K562 (cell line): Measurements from ENCODE around the gene PRPF8. TPM values are rescaled to one million over a fixed set of nuclear protein-coding genes. Genes with fewer than 3 reads are reported as not detected.
A peak's percentile ranks its signal among the peaks of the same experiment; 100 is the strongest.

Source experiments
- CBX1 ChIP-seq: sonication (generic); IDR thresholded peaks from 2 replicates; pipeline ENCODE4 v1.6.1; 2016; ENCODE audit warnings: antibody characterized with exemption, low read depth, mild to moderate bottlenecking
- ELF2 ChIP-seq: fragments of 250-450 bp; sonication (Bioruptor Pico); IDR thresholded peaks from 2 replicates; pipeline ENCODE4 v1.5.0; 2021; ENCODE audit warnings: mild to moderate bottlenecking
- FOXP4 ChIP-seq: sonication (generic); formaldehyde crosslinking; IDR thresholded peaks from 2 replicates; pipeline ENCODE4 v1.8.0; 2022; ENCODE audit warnings: mild to moderate bottlenecking, missing genetic modification reagents, borderline replicate concordance
- KLF16 ChIP-seq: IDR thresholded peaks from 2 replicates; pipeline ENCODE4 v1.6.1; 2016; ENCODE audit warnings: antibody characterized with exemption
- MYBL2 ChIP-seq, 2 experiments: fragments of 450-650 bp in 1 of 2; sonication (generic) in 1 of 2; formaldehyde crosslinking in 1 of 2; IDR thresholded peaks; 2 replicates each; pipeline versions ENCODE4 v1.6.1 to v1.8.1; 2017 to 2022; ENCODE audit warnings: borderline replicate concordance in 1 of 2, inconsistent platforms in 1 of 2, low read depth in 1 of 2, mild to moderate bottlenecking in 1 of 2, missing genetic modification reagents in 1 of 2, moderate library complexity in 1 of 2
- NR1H2 ChIP-seq: sonication (generic); formaldehyde crosslinking; IDR thresholded peaks from 2 replicates; pipeline ENCODE4 v1.4.0; 2020; ENCODE audit warnings: mild to moderate bottlenecking, missing genetic modification reagents
- NRF1 ChIP-seq, 2 experiments: fragments of 450-650 bp; IDR thresholded peaks in 1 of 2; conservative IDR thresholded peaks in 1 of 2; 2 replicates each; pipeline ENCODE4 v1.6.1; 2014; ENCODE audit warnings: mild to moderate bottlenecking in 2 of 2
- PHB ChIP-seq: fragments of 250-450 bp; sonication (Bioruptor Pico); IDR thresholded peaks from 2 replicates; pipeline ENCODE4 v1.5.0; 2021
- POLR2B ChIP-seq: fragments of 450-650 bp; IDR thresholded peaks from 2 replicates; pipeline ENCODE4 v1.6.1; 2018; ENCODE audit warnings: low read depth; ENCODE audit not compliant: partially characterized antibody
- RBFOX2 ChIP-seq: fragments of 200-400 bp; formaldehyde crosslinking; IDR thresholded peaks from 2 replicates; pipeline ENCODE4 v1.6.1; 2017; ENCODE audit warnings: low read depth, mild to moderate bottlenecking, low read length, moderate library complexity
- RBM22 ChIP-seq: fragments of 200-400 bp; formaldehyde crosslinking; IDR thresholded peaks from 2 replicates; pipeline ENCODE4 v1.6.1; 2018; ENCODE audit warnings: low read length, low read depth; ENCODE audit not compliant: poor library complexity, severe bottlenecking
- SRSF1 ChIP-seq: fragments of 200-400 bp; formaldehyde crosslinking; IDR thresholded peaks from 2 replicates; pipeline ENCODE4 v1.6.1; 2017; ENCODE audit warnings: mild to moderate bottlenecking, low read depth, low read length, moderate library complexity
- ZNF12 ChIP-seq: sonication (generic); formaldehyde crosslinking; IDR thresholded peaks from 2 replicates; pipeline ENCODE4 v1.4.0; 2020; ENCODE audit warnings: mild to moderate bottlenecking, missing genetic modification reagents
- ZNF121 ChIP-seq: sonication (generic); formaldehyde crosslinking; conservative IDR thresholded peaks from 2 replicates; pipeline ENCODE4 v1.8.0; 2022; ENCODE audit warnings: missing genetic modification reagents
- ZNF232 ChIP-seq: sonication (generic); formaldehyde crosslinking; IDR thresholded peaks from 2 replicates; pipeline ENCODE4 v1.8.0; 2022; ENCODE audit warnings: mild to moderate bottlenecking, missing genetic modification reagents
- ZNF407 ChIP-seq: fragments of 450-650 bp; IDR thresholded peaks from 2 replicates; pipeline ENCODE4 v1.6.1; 2016; ENCODE audit warnings: low read depth
- ZNF785 ChIP-seq: fragments of 250-450 bp; sonication (Bioruptor Pico); IDR thresholded peaks from 2 replicates; pipeline ENCODE4 v1.4.0; 2020; ENCODE audit warnings: mild to moderate bottlenecking
- polyA plus RNA-seq, 8 experiments: library from polyadenylated mRNA; depleted of rRNA in 4 of 8; stranded (reverse) in 5 of 8; unstranded in 3 of 8; fragments of >200 nt; fragmentation: Nextera tagmentation in 2 of 8; fragmentation: Illumina TruSeq in 1 of 8; extraction: Ambion mirVana in 2 of 8; extraction: Trizol in 1 of 8; gene quantifications; 2 replicates each; pipeline versions ENCODE4 v1.2.1 to v1.2.3, GENCODE V29; 2011 to 2014; ENCODE audit warnings: inconsistent platforms in 1 of 8, missing spikeins in 1 of 8
- total RNA-seq, 7 experiments: library from RNA; depleted of rRNA in 6 of 7; stranded (reverse); fragments of >200 nt in 6 of 7; fragmentation: Illumina TruSeq in 2 of 7; extraction: Trizol in 2 of 7; gene quantifications; 2 replicates each; pipeline versions ENCODE4 v1.2.1 to v1.2.3, GENCODE V29; 2011 to 2021; ENCODE audit warnings: low replicate concordance in 1 of 7

The PRPF8 gene
- total and polyA plus RNA-seq, 9 of the 15 experiments (the other 6 are each of a cell fraction or from before 2014, with no cell fraction given): 64.3 to 294 (median 85.9) TPM

- TF ChIP-seq RBM22 (peak; percentile 85), ZNF232 (CRISPR knock-in tag) (0 out of 2 replicates have a peak, but pooled peaks have one; percentile 46), NRF1 (conservative IDR thresholded peaks at IDR 0.05 in 1 of 2, IDR thresholded peaks at IDR 0.05 in 1 of 2) (peak; percentile 75 to 78), PHB (CRISPR knock-in tag) (peak; percentile 94; the same call in 1 of the 2 replicates), SRSF1 (no peak), KLF16 (peak; percentile 37; the same call in 1 of the 2 replicates), MYBL2 (IDR thresholded peaks at IDR 0.05; ENCODE audit: low read depth) (no peak), MYBL2 (CRISPR knock-in tag; IDR thresholded peaks at IDR 0.05; ENCODE audit: borderline replicate concordance) (no peak), ELF2 (CRISPR knock-in tag) (0 out of 2 replicates have a peak, but pooled peaks have one; percentile 26), NR1H2 (CRISPR knock-in tag) (peak; percentile 27; the same call in 1 of the 2 replicates), ZNF121 (CRISPR knock-in tag) (no peak), ZNF785 (CRISPR knock-in tag) (no peak), ZNF407 (no peak), CBX1 (peak; percentile 57; the same call in 1 of the 2 replicates), ZNF12 (CRISPR knock-in tag) (0 out of 2 replicates have a peak, but pooled peaks have one; percentile 28), POLR2B (peak; percentile 29), RBFOX2 (peak; percentile 88), FOXP4 (CRISPR knock-in tag) (peak; percentile 39; the same call in 1 of the 2 replicates)
Measured at GRCh38 chr17:1648963-1649843, 35.5 kb downstream of the PRPF8 start (continued).
